Measurements from ENCODE around the gene ARHGAP31. TPM values are rescaled to one million over a fixed set of nuclear protein-coding genes. Genes with fewer than 3 reads are reported as not detected.
"Not testable (repeated sequence)": the region's sequence is repeated elsewhere in the genome, so short reads cannot be mapped to it uniquely, and the experiment has no call there.

Gene ARHGAP31
- total RNA-seq, 4 donors from 2014 or later, result 2.7 to 9.3 (median 7.6) TPM

DNA sequence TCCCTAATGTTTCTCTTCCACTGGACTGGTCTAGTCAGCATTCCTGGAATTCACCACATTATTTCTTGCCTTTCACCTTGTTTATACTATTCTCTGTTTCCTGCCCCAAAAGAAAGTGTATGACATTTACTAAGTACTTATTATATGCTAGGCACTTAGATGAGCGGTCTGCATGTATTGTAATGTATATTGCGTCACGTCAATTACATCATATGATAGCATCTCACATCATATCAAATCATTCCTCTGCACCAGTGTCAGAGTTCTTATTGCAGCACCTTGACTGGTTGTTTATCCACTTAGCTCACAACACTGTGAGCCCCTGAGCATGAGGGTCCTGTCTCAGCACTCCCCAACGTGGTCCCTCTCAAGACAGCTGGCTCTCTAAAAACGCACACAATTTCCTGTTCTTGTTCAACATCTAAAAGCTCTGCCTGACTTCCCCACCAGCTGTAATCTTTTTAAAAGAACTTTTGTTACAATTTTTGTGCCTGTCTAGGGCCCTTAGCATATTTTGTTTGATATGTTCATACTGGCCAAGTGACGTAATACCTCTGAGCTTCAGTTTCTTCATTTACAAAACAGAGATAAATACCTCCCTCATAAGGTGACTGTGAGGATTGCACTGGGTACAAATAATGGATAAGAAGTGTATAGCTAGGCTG is 58.8 kb downstream of the ARHGAP31 start:
- 62 to 73% methylated on average over 6 of the region's 6 CpGs for WGBS, 2 donors
- H3K4me1 ChIP-seq, result peaks cover 0 to 51% (median 2%) of the 10 kb centered on the region in 3 donors

DNA sequence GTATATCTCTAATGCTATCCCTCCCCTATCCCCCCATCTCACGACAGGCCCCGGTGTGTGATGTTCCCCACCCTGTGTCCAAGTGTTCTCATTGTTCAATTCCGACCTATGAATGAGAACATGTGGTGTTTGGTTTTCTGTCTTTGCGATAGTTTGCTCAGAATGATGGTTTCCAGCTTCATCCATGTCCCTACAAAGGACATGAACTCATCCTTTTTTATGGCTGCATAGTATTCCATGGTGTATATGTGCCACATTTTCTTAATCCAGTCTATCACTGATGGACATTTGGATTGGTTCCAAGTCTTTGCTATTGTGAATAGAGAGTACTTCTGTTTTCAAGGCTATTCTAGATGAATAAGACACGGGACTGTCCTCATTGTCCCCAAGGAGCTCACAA is 61.4 kb downstream of the ARHGAP31 start:
- H3K4me1 ChIP-seq, result peaks cover 0 to 29% (median 2%) of the 10 kb centered on the region in 3 donors
- 90 to 92% methylated on average over 5 of the region's 5 CpGs for WGBS, 2 donors
- H3K9me3 ChIP-seq; H3K27ac ChIP-seq; DNase-seq; H3K4me3 ChIP-seq; H3K36me3 ChIP-seq; intact Hi-C loops (cut with DNase I); H3K27me3 ChIP-seq: not testable (repeated sequence)

More for the DNA sequence above, 58.8 kb downstream of the ARHGAP31 start:
- DNase-seq, result no peak
- Histone ChIP-seq H3K27me3 (no peaks in the 10 kb centered on the region), H3K36me3 (no peaks in the 10 kb centered on the region), H3K9me3 (no peaks in the 10 kb centered on the region), H3K27ac (peak overlapping the region in 2 of 4 donors; percentile 6 to 35), H3K4me3 (no peak overlapping the region)
- intact Hi-C loops (cut with DNase I), result no loop called here
- no peak for TF ChIP-seq POLR2A (IDR thresholded peaks at IDR 0.05)
- TF ChIP-seq, protein P1, sequence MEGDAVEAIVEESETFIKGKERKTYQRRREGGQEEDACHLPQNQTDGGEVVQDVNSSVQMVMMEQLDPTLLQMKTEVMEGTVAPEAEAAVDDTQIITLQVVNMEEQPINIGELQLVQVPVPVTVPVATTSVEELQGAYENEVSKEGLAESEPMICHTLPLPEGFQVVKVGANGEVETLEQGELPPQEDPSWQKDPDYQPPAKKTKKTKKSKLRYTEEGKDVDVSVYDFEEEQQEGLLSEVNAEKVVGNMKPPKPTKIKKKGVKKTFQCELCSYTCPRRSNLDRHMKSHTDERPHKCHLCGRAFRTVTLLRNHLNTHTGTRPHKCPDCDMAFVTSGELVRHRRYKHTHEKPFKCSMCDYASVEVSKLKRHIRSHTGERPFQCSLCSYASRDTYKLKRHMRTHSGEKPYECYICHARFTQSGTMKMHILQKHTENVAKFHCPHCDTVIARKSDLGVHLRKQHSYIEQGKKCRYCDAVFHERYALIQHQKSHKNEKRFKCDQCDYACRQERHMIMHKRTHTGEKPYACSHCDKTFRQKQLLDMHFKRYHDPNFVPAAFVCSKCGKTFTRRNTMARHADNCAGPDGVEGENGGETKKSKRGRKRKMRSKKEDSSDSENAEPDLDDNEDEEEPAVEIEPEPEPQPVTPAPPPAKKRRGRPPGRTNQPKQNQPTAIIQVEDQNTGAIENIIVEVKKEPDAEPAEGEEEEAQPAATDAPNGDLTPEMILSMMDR (IDR thresholded peaks at IDR 0.05), result peak in 3 of 6 experiments; percentile 17 to 52 (median 28)

DNA sequence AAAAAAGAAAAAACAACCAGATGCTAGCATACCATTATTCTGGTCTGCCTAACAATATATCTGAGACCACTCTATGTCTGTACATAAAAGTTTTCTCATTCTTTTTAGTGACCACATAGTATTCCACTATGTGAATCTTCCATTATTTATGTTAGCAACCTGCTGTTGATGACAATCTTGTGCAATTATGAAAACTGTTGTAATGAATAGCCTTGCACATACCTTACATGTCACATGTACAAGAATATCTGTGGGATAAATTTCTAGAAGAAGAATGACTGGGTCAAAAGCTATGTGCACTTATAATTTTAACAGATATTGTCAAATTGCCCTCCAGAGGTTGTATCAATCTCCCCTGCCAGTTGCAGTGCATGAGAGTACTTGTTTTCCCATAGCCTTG is 62.5 kb downstream of the ARHGAP31 start:
- Histone ChIP-seq H3K4me3 (no peak overlapping the region), H3K4me1 (peaks cover 0 to 24% (median 2%) of the 10 kb centered on the region in 3 donors), H3K27me3 (no peaks in the 10 kb centered on the region), H3K9me3 (no peaks in the 10 kb centered on the region), H3K27ac (no peak overlapping the region), H3K36me3 (no peaks in the 10 kb centered on the region)
- TF ChIP-seq, protein P1 (IDR thresholded peaks at IDR 0.05), result no peak
- TF ChIP-seq POLR2A (IDR thresholded peaks at IDR 0.05), result no peak
- intact Hi-C loops (cut with DNase I), result no loop called here
- no peak for DNase-seq

DNA sequence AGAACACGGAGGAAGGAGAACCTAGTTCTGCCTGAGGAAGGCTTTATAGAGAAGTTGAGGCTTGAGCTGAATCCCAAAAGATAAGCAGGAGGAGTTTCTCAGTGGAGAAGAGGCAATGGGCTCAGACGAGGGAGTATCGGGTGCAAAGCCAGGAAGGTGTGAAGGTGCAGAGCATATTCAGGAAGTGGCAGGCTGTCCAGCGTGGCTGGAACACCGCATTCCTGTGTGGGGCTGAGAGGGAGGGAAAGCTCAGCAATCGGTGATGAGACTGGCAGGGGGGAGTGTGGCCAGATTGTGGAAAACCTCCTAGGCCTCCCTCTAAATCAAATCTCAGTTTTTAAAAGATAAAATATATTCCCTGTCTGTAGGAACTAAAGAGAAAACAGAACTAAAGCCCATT is 63.0 kb downstream of the ARHGAP31 start:
- DNase-seq, result no peak
- H3K4me1 ChIP-seq, result peaks cover 0 to 18% (median under 1%) of the 10 kb centered on the region in 3 donors

DNA sequence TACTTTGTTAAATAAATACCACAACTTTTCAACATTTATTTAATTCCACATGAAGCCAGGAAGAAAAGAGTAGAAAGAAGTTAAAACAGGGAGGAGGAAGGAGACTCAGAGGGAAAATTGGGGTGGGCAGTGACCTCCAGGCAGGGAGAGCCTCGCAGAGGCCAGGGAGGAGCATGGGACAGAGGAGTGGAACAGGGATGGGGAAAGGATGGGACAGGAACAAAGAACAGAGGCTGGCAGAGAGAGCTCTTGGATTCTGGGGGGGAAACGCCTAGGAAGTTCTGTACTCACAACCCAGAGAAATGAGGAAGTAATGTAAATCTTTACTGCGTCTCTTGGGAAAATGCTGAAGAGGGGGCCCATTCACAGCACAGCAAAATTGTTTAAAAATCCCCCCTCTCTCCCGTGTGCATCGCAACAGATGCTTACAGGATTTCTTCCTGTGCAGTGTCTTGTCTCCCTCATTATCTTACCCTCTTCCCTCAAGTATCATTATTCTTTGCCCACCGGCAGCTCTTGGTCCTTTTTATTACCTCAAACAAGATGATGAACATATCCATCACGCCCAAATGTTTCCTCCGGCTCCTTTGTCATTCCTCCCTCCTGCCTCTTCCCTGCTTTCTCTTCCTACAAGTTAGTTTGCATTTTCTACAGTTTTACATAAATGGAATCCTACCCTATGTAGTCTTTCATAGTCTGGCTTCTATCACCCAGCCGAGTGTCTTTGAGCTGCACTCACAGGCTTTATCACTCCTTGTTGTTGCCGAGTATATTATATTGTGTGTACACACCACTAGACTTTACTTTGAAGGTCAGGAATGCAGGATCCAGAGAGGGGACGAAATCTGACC is 65.5 kb downstream of the ARHGAP31 start:
- intact Hi-C loops (cut with DNase I), result no loop called here
- 60 to 70% methylated on average over 10 to 11 of the region's 11 CpGs for WGBS, 2 donors
- Histone ChIP-seq H3K27me3 (no peaks in the 10 kb centered on the region), H3K4me1 (peaks cover 0 to 6% (median 0%) of the 10 kb centered on the region in 3 donors), H3K4me3 (no peak overlapping the region), H3K27ac (peak overlapping the region in 1 of 4 donors; percentile 17), H3K36me3 (no peaks in the 10 kb centered on the region), H3K9me3 (no peaks in the 10 kb centered on the region)
- TF ChIP-seq POLR2A (IDR thresholded peaks at IDR 0.05), result no peak
- TF ChIP-seq, protein P1 (IDR thresholded peaks at IDR 0.05), result no peak
- DNase-seq, result no peak

More for the DNA sequence above, 63.0 kb downstream of the ARHGAP31 start:
- H3K9me3 ChIP-seq, result no peaks in the 10 kb centered on the region
- no peak overlapping the region for H3K27ac ChIP-seq
- intact Hi-C loops (cut with DNase I), result no loop called here
- no peak for TF ChIP-seq POLR2A (IDR thresholded peaks at IDR 0.05)
- TF ChIP-seq, protein P1 (IDR thresholded peaks at IDR 0.05), result no peak
- no peaks in the 10 kb centered on the region for H3K27me3 ChIP-seq
- no peaks in the 10 kb centered on the region for H3K36me3 ChIP-seq
- H3K4me3 ChIP-seq, result no peak overlapping the region
- WGBS, 2 donors, result 30 to 37% methylated on average over 6 of the region's 6 CpGs

Measured in esophagus squamous epithelium (tissue), 5 donors.